ENCODE results near the gene PIRT. TPM values are rescaled to one million over a fixed set of nuclear protein-coding genes. Genes with fewer than 3 reads are reported as not detected.

The PIRT gene
- total and polyA plus RNA-seq, 5 experiments from 2014 or later: not detected

GRCh38 chr17:10844621-10845387 is 6.9 kb upstream of the PIRT start:
- Mint-ChIP-seq H3K4me3 (peak overlapping the region; percentile 78 to 93 (median 84)), H3K27ac (peak overlapping the region in 5 of 10 donors; percentile 5 to 71 (median 60)), H3K9me3 (peaks cover 0 to 2% (median 0%) of the 10 kb centered on the region in 9 donors), H3K27me3 (peaks cover 0 to 11% (median 5%) of the 10 kb centered on the region in 5 donors), H3K36me3 (no peaks in the 10 kb centered on the region), H3K4me1 (peaks cover 5 to 10% (median 8%) of the 10 kb centered on the region in 4 donors)
- ATAC-seq (peak; percentile 92 to 99), DNase-seq (peak; percentile 54 to 83 (median 64))
- POLR2A ChIA-PET: interaction anchor here (0.8 kb wide), 1 partner anchor 198 kb away, joined by 3 read pairs; no protein-coding TSS in a partner anchor

GRCh38 chr17:10843811-10844210 is 5.9 kb upstream of the PIRT start:
- Mint-ChIP-seq H3K27ac (peak overlapping the region in 1 of 10 donors; percentile 25), H3K4me3 (peak overlapping the region in 7 of 10 donors; percentile 21 to 64 (median 50)), H3K27me3 (peaks cover 0 to 5% (median 3%) of the 10 kb centered on the region in 5 donors), H3K4me1 (peaks cover 5 to 10% (median 8%) of the 10 kb centered on the region in 4 donors), H3K36me3 (no peaks in the 10 kb centered on the region), H3K9me3 (peaks cover 0 to 2% (median 0%) of the 10 kb centered on the region in 9 donors)
- DNase-seq (no peak), ATAC-seq (no peak)
- POLR2A ChIA-PET: no interaction called here

- Mint-ChIP-seq H3K9me3 (peaks cover 0 to 2% (median 0%) of the 10 kb centered on the region in 9 donors), H3K27ac (peak overlapping the region in 1 of 10 donors; percentile 75), H3K4me1 (peaks cover 7 to 10% (median 8%) of the 10 kb centered on the region in 4 donors), H3K27me3 (peaks cover 0 to 5% (median 3%) of the 10 kb centered on the region in 5 donors), H3K4me3 (no peak overlapping the region), H3K36me3 (no peaks in the 10 kb centered on the region)
- POLR2A ChIA-PET: no interaction called here
- DNase-seq (no peak), ATAC-seq (no peak)
Observed at GRCh38 chr17:10842658-10843057, 4.8 kb upstream of the PIRT start.

- DNase-seq (no peak), ATAC-seq (no peak)
- POLR2A ChIA-PET: no interaction called here
- Mint-ChIP-seq H3K4me1 (peaks cover 0 to 2% (median 0%) of the 10 kb centered on the region in 4 donors), H3K27me3 (no peaks in the 10 kb centered on the region), H3K4me3 (no peak overlapping the region), H3K36me3 (no peaks in the 10 kb centered on the region), H3K9me3 (no peaks in the 10 kb centered on the region), H3K27ac (no peak overlapping the region)
Observed at GRCh38 chr17:10838682-10839081, 795 bp upstream of the PIRT start.

GRCh38 chr17:10836966-10837590 is 809 bp downstream of the PIRT start:
- Mint-ChIP-seq H3K27ac (no peak overlapping the region), H3K9me3 (no peaks in the 10 kb centered on the region)

GRCh38 chr17:10836145-10836544 is 1.7 kb downstream of the PIRT start:
- H3K4me1 Mint-ChIP-seq: peaks cover 0 to 2% (median 0%) of the 10 kb centered on the region in 4 donors
- no peaks in the 10 kb centered on the region for H3K36me3 Mint-ChIP-seq
- DNase-seq (no peak), ATAC-seq (no peak)
- no peaks in the 10 kb centered on the region for H3K9me3 Mint-ChIP-seq
- H3K27ac Mint-ChIP-seq: no peak overlapping the region
- H3K27me3 Mint-ChIP-seq: no peaks in the 10 kb centered on the region
- POLR2A ChIA-PET: no interaction called here
- H3K4me3 Mint-ChIP-seq: no peak overlapping the region

More at GRCh38 chr17:10836966-10837590, 809 bp downstream of the PIRT start:
- Mint-ChIP-seq H3K27me3 (no peaks in the 10 kb centered on the region), H3K36me3 (no peaks in the 10 kb centered on the region), H3K4me3 (no peak overlapping the region), H3K4me1 (peaks cover 0 to 2% (median 0%) of the 10 kb centered on the region in 4 donors)
- DNase-seq (no peak), ATAC-seq (no peak)
- POLR2A ChIA-PET: no interaction called here

- H3K27me3 Mint-ChIP-seq: peaks cover 0 to 3% (median 0%) of the 10 kb centered on the region in 5 donors
- H3K4me1 Mint-ChIP-seq: no peaks in the 10 kb centered on the region
- DNase-seq (no peak), ATAC-seq (no peak)
- H3K27ac Mint-ChIP-seq: no peak overlapping the region
- H3K4me3 Mint-ChIP-seq: no peak overlapping the region
- H3K36me3 Mint-ChIP-seq: no peaks in the 10 kb centered on the region
- no peaks in the 10 kb centered on the region for H3K9me3 Mint-ChIP-seq
- POLR2A ChIA-PET: no interaction called here
Observed at GRCh38 chr17:10831696-10832095, 6.2 kb downstream of the PIRT start.

- Mint-ChIP-seq H3K36me3 (no peaks in the 10 kb centered on the region), H3K4me3 (no peak overlapping the region), H3K9me3 (no peaks in the 10 kb centered on the region), H3K4me1 (no peaks in the 10 kb centered on the region), H3K27ac (peak overlapping the region in 2 of 10 donors; percentile 4 to 24), H3K27me3 (peaks cover 0 to 10% (median 0%) of the 10 kb centered on the region in 5 donors)
- POLR2A ChIA-PET: no interaction called here
- no peak for ATAC-seq
- no peak for DNase-seq
Observed at GRCh38 chr17:10827898-10828552, 9.9 kb downstream of the PIRT start.

GRCh38 chr17:10824874-10825273 is 13.0 kb downstream of the PIRT start:
- Mint-ChIP-seq H3K4me1 (peaks cover 0 to 2% (median under 1%) of the 10 kb centered on the region in 4 donors), H3K36me3 (no peaks in the 10 kb centered on the region), H3K4me3 (no peak overlapping the region), H3K27ac (no peak overlapping the region), H3K27me3 (peaks cover 0 to 10% (median 0%) of the 10 kb centered on the region in 5 donors), H3K9me3 (no peaks in the 10 kb centered on the region)
- POLR2A ChIA-PET: no interaction called here
- no peak for DNase-seq
- ATAC-seq: no peak

GRCh38 chr17:10821770-10822169 is 16.1 kb downstream of the PIRT start:
- Mint-ChIP-seq H3K36me3 (no peaks in the 10 kb centered on the region), H3K27ac (no peak overlapping the region), H3K27me3 (peaks cover 0 to 9% (median 2%) of the 10 kb centered on the region in 5 donors), H3K4me3 (no peak overlapping the region), H3K9me3 (no peaks in the 10 kb centered on the region), H3K4me1 (peaks cover 0 to 2% (median under 1%) of the 10 kb centered on the region in 4 donors)
- ATAC-seq (no peak), DNase-seq (no peak)
- POLR2A ChIA-PET: interaction anchor here (0.9 kb wide), 1 partner anchor 12 kb away, joined by 3 read pairs; no protein-coding TSS in a partner anchor

GRCh38 chr17:10821054-10821453 is 16.8 kb downstream of the PIRT start:
- Mint-ChIP-seq H3K9me3 (no peaks in the 10 kb centered on the region), H3K27me3 (peaks cover 0 to 9% (median 4%) of the 10 kb centered on the region in 5 donors), H3K36me3 (no peaks in the 10 kb centered on the region), H3K4me1 (peaks cover 0 to 2% (median under 1%) of the 10 kb centered on the region in 4 donors), H3K27ac (no peak overlapping the region), H3K4me3 (no peak overlapping the region)
- ATAC-seq (no peak), DNase-seq (no peak)
- POLR2A ChIA-PET: interaction anchor here (0.9 kb wide), 1 partner anchor 11 kb away, joined by 3 read pairs; no protein-coding TSS in a partner anchor

GRCh38 chr17:10815319-10815718 is 22.6 kb downstream of the PIRT start:
- peaks cover 1 to 13% (median 11%) of the 10 kb centered on the region in 5 donors for H3K27me3 Mint-ChIP-seq
- POLR2A ChIA-PET: no interaction called here
- no peak overlapping the region for H3K27ac Mint-ChIP-seq
- peaks cover 0 to 6% (median 0%) of the 10 kb centered on the region in 4 donors for H3K4me1 Mint-ChIP-seq
- no peaks in the 10 kb centered on the region for H3K9me3 Mint-ChIP-seq
- DNase-seq (no peak), ATAC-seq (no peak)
- H3K4me3 Mint-ChIP-seq: no peak overlapping the region
- no peaks in the 10 kb centered on the region for H3K36me3 Mint-ChIP-seq

Data from naive thymus-derived CD8-positive, alpha-beta T cell (primary cell).